Measurements from ENCODE around the gene VWF. TPM values are rescaled to one million over a fixed set of nuclear protein-coding genes. Genes with fewer than 3 reads are reported as not detected.
A peak's percentile ranks its signal among the peaks of the same experiment; 100 is the strongest.
"Not testable (repeated sequence)": the region's sequence is repeated elsewhere in the genome, so short reads cannot be mapped to it uniquely, and the experiment has no call there.

The VWF gene
- total RNA-seq, 1 experiment from 2014 or later, result under 0.01 TPM

- DNase-seq (ENCODE audit: low read depth), result no peak
Measured at GRCh38 chr12:6034596-6034995, 89.9 kb downstream of the VWF start.

GRCh38 chr12:6033546-6033945 is 90.9 kb downstream of the VWF start:
- no peak for DNase-seq (ENCODE audit: low read depth)

GRCh38 chr12:6032726-6033125 is 91.7 kb downstream of the VWF start:
- DNase-seq (ENCODE audit: low read depth), result no peak

- no peak for DNase-seq (ENCODE audit: low read depth)
Measured at GRCh38 chr12:6031001-6031400, 93.5 kb downstream of the VWF start.

GRCh38 chr12:6030081-6030480 is 94.4 kb downstream of the VWF start:
- no peak for DNase-seq (ENCODE audit: low read depth)

GRCh38 chr12:6029401-6029800 is 95.1 kb downstream of the VWF start:
- no peak for DNase-seq (ENCODE audit: low read depth)

GRCh38 chr12:6026998-6027397 is 97.5 kb downstream of the VWF start:
- DNase-seq (ENCODE audit: low read depth), result no peak

- DNase-seq (ENCODE audit: low read depth), result not testable (repeated sequence)
Measured at GRCh38 chr12:6025703-6026298, 98.7 kb downstream of the VWF start.

- not testable (repeated sequence) for DNase-seq (ENCODE audit: low read depth)
Measured at GRCh38 chr12:6024066-6024465, 100.4 kb downstream of the VWF start.

- peak; percentile 18 for DNase-seq (ENCODE audit: low read depth)
Measured at GRCh38 chr12:6020930-6021329, 103.5 kb downstream of the VWF start.

GRCh38 chr12:6020511-6020910 is 104.0 kb downstream of the VWF start:
- not testable (repeated sequence) for DNase-seq (ENCODE audit: low read depth)

- DNase-seq (ENCODE audit: low read depth), result not testable (repeated sequence)
Measured at GRCh38 chr12:6019256-6019655, 105.2 kb downstream of the VWF start.

GRCh38 chr12:6018265-6018664 is 106.2 kb downstream of the VWF start:
- DNase-seq (ENCODE audit: low read depth), result no peak

GRCh38 chr12:6016756-6017155 is 107.7 kb downstream of the VWF start:
- DNase-seq (ENCODE audit: low read depth), result no peak

- DNase-seq (ENCODE audit: low read depth), result not testable (repeated sequence)
Measured at GRCh38 chr12:6016004-6016403, 108.5 kb downstream of the VWF start.

GRCh38 chr12:6015271-6015670 is 109.2 kb downstream of the VWF start:
- not testable (repeated sequence) for DNase-seq (ENCODE audit: low read depth)

- DNase-seq (ENCODE audit: low read depth), result not testable (repeated sequence)
Measured at GRCh38 chr12:6010631-6011350, 113.7 kb downstream of the VWF start.

GRCh38 chr12:5997260-5997659 is 127.2 kb downstream of the VWF start:
- no peak for DNase-seq (ENCODE audit: low read depth)

GRCh38 chr12:5996459-5996858 is 128.0 kb downstream of the VWF start:
- no peak for DNase-seq (ENCODE audit: low read depth)

GRCh38 chr12:5989621-5990020 is 134.8 kb downstream of the VWF start:
- no peak for DNase-seq (ENCODE audit: low read depth)

- DNase-seq (ENCODE audit: low read depth), result peak; percentile 56
Measured at GRCh38 chr12:5988659-5989116, 135.8 kb downstream of the VWF start.

- DNase-seq (ENCODE audit: low read depth), result no peak
Measured at GRCh38 chr12:5988088-5988487, 136.4 kb downstream of the VWF start.

- DNase-seq (ENCODE audit: low read depth), result no peak
Measured at GRCh38 chr12:5987573-5987972, 136.9 kb downstream of the VWF start.

Measured in RPMI7951 (cell line).